A549 (cell line): Measurements from ENCODE around the gene JPT1. TPM values are rescaled to one million over a fixed set of nuclear protein-coding genes. Genes with fewer than 3 reads are reported as not detected.
A peak's percentile ranks its signal among the peaks of the same experiment; 100 is the strongest.

ENCODE experiments used
- BHLHE40 ChIP-seq: IDR thresholded peaks from 2 replicates; pipeline ENCODE4 v1.6.1; 2012; ENCODE audit warnings: low read depth, low read length, inconsistent platforms
- CBX2 ChIP-seq: fragments of 200-600 bp; sonication (generic); IDR thresholded peaks from 2 replicates; pipeline ENCODE4 v1.6.1; 2016; ENCODE audit warnings: low read depth, mild to moderate bottlenecking, borderline replicate concordance
- CEBPB ChIP-seq, 2 experiments: fragments of >200 bp in 1 of 2; sonication (Bioruptor Twin) in 1 of 2; formaldehyde crosslinking in 1 of 2; IDR thresholded peaks; 2 replicates each; pipeline ENCODE4 v1.6.1; 2012 to 2016
- CHD2 ChIP-seq: fragments of 150-350 bp; IDR thresholded peaks from 2 replicates; pipeline ENCODE4 v1.6.1; 2014; ENCODE audit warnings: low read length; ENCODE audit not compliant: partially characterized antibody
- CHD4 ChIP-seq: fragments of 200-600 bp; sonication (generic); IDR thresholded peaks from 2 replicates; pipeline ENCODE4 v1.6.1; 2016; ENCODE audit warnings: antibody characterized with exemption, mild to moderate bottlenecking, borderline replicate concordance
- EHF ChIP-seq: fragments of 250-450 bp; sonication (Bioruptor Pico); IDR thresholded peaks from 2 replicates; pipeline ENCODE4 v1.5.0; 2020; ENCODE audit warnings: mild to moderate bottlenecking
- EP300 ChIP-seq, 2 experiments: fragments of >200 bp; sonication (Bioruptor Twin); formaldehyde crosslinking; IDR thresholded peaks; 2 replicates in 1 of 2; 3 replicates in 1 of 2; pipeline ENCODE4 v1.6.1; 2016 to 2017
- ESRRA ChIP-seq: fragments of 150-350 bp; IDR thresholded peaks from 2 replicates; pipeline ENCODE4 v1.6.1; 2014; ENCODE audit warnings: mild to moderate bottlenecking, low read length, borderline replicate concordance
- FOXS1 ChIP-seq: fragments of 250-450 bp; sonication (Bioruptor Pico); IDR thresholded peaks from 2 replicates; pipeline ENCODE4 v1.5.0; 2020; ENCODE audit warnings: mild to moderate bottlenecking, moderate library complexity
- GATA3 ChIP-seq: IDR thresholded peaks from 2 replicates; pipeline ENCODE4 v1.6.1; 2012; ENCODE audit warnings: borderline replicate concordance
- HOXB13 ChIP-seq: fragments of 250-450 bp; sonication (Bioruptor Pico); IDR thresholded peaks from 2 replicates; pipeline ENCODE4 v1.5.0; 2020; ENCODE audit warnings: low read depth, mild to moderate bottlenecking, moderate library complexity
- JUN ChIP-seq, 2 experiments: fragments of >200 bp; sonication (Bioruptor Twin); formaldehyde crosslinking; IDR thresholded peaks; 2 replicates in 1 of 2; 3 replicates in 1 of 2; pipeline ENCODE4 v1.6.1; 2016 to 2017
- KDM1A ChIP-seq: fragments of 200-600 bp; sonication (generic); IDR thresholded peaks from 2 replicates; pipeline ENCODE4 v1.6.1; 2016; ENCODE audit warnings: low read depth, mild to moderate bottlenecking
- MAFK ChIP-seq: fragments of 450-650 bp; IDR thresholded peaks from 2 replicates; pipeline ENCODE4 v1.6.1; 2014; ENCODE audit not compliant: partially characterized antibody
- MYC ChIP-seq: IDR thresholded peaks from 2 replicates; pipeline ENCODE4 v1.6.1; 2012; ENCODE audit warnings: mild to moderate bottlenecking, inconsistent platforms, low read length, improper control_type of control experiment, borderline replicate concordance
- NFE2L2 ChIP-seq: fragments of 150-350 bp; conservative IDR thresholded peaks from 2 replicates; pipeline ENCODE4 v1.6.1; 2014; ENCODE audit warnings: low read length
- NR3C1 ChIP-seq: fragments of >200 bp; sonication (Bioruptor Twin); formaldehyde crosslinking; IDR thresholded peaks from 3 replicates; pipeline ENCODE4 v1.6.1; 2017
- PHF8 ChIP-seq: fragments of 200-600 bp; sonication (generic); IDR thresholded peaks from 2 replicates; pipeline ENCODE4 v1.6.1; 2016; ENCODE audit warnings: low read depth, mild to moderate bottlenecking, antibody characterized with exemption, moderate library complexity, borderline replicate concordance
- POLR2A ChIP-seq: IDR thresholded peaks from 2 replicates; pipeline ENCODE4 v1.6.1; 2012; ENCODE audit warnings: mild to moderate bottlenecking, low read length
- RAD21 ChIP-seq, 2 experiments: fragments of >200 bp in 1 of 2; sonication (Bioruptor Twin) in 1 of 2; formaldehyde crosslinking in 1 of 2; IDR thresholded peaks in 1 of 2; conservative IDR thresholded peaks in 1 of 2; 2 replicates in 1 of 2; 3 replicates in 1 of 2; pipeline ENCODE4 v1.6.1; 2012 to 2018; ENCODE audit warnings: inconsistent platforms in 1 of 2
- RARB ChIP-seq: fragments of 250-450 bp; sonication (Bioruptor Pico); IDR thresholded peaks from 2 replicates; pipeline ENCODE4 v1.8.0; 2021; ENCODE audit warnings: mild to moderate bottlenecking, moderate library complexity
- RCOR1 ChIP-seq: fragments of 150-350 bp; IDR thresholded peaks from 2 replicates; pipeline ENCODE4 v1.6.1; 2014; ENCODE audit warnings: antibody characterized with exemption, low read length, low read depth
- RFX5 ChIP-seq: fragments of 450-650 bp; IDR thresholded peaks from 2 replicates; pipeline ENCODE4 v1.7.1; 2014; ENCODE audit warnings: antibody characterized with exemption, mild to moderate bottlenecking, moderate library complexity
- RNF2 ChIP-seq: fragments of 200-600 bp; sonication (generic); IDR thresholded peaks from 2 replicates; pipeline ENCODE4 v1.6.1; 2016; ENCODE audit warnings: low read depth, mild to moderate bottlenecking, antibody characterized with exemption, moderate library complexity, borderline replicate concordance
- SMC3 ChIP-seq: fragments of >200 bp; sonication (Bioruptor Twin); formaldehyde crosslinking; IDR thresholded peaks from 3 replicates; pipeline ENCODE4 v1.6.1; 2018; ENCODE audit warnings: inconsistent platforms
- ZC3H11A ChIP-seq: fragments of 450-650 bp; IDR thresholded peaks from 2 replicates; pipeline ENCODE4 v1.6.1; 2014; ENCODE audit warnings: antibody characterized with exemption, mild to moderate bottlenecking
- ZFP36 ChIP-seq: fragments of 450-650 bp; IDR thresholded peaks from 2 replicates; pipeline ENCODE4 v1.6.1; 2014; ENCODE audit warnings: borderline replicate concordance; ENCODE audit not compliant: partially characterized antibody
- polyA plus RNA-seq, 4 experiments: library from polyadenylated mRNA; depleted of rRNA in 3 of 4; stranded (reverse); fragments of >200 nt; fragmentation: RNase III in 1 of 4; extraction: RNeasy Plus Mini Kit Qiagen cat#74134 plus additional on column Dnase treatment in 1 of 4; gene quantifications; 2 replicates in 3 of 4; 3 replicates in 1 of 4; pipeline ENCODE4 v1.2.3, GENCODE V29; 2011 to 2017
- TF ChIP-seq, protein P1 (sequence below): IDR thresholded peaks from 2 replicates; pipeline ENCODE4 v1.6.1; 2012
- TF ChIP-seq, protein P2 (sequence below): fragments of 450-650 bp; IDR thresholded peaks from 2 replicates; pipeline ENCODE4 v1.6.1; 2014; ENCODE audit warnings: antibody characterized with exemption
- TF ChIP-seq, protein P3 (sequence below): IDR thresholded peaks from 2 replicates; pipeline ENCODE4 v1.6.1; 2012
- TF ChIP-seq, protein P4 (sequence below): fragments of 250-450 bp; sonication (Bioruptor Pico); IDR thresholded peaks from 2 replicates; pipeline ENCODE4 v1.5.0; 2020; ENCODE audit warnings: low read depth, mild to moderate bottlenecking, moderate library complexity
- TF ChIP-seq, protein P5 (sequence below): IDR thresholded peaks from 2 replicates; pipeline ENCODE4 v1.6.1; 2012; ENCODE audit warnings: low read depth, borderline replicate concordance
- TF ChIP-seq, protein P6 (sequence below): fragments of >200 bp; sonication (Bioruptor Twin); formaldehyde crosslinking; IDR thresholded peaks from 3 replicates; pipeline ENCODE4 v1.6.1; 2016
- TF ChIP-seq, protein P7 (sequence below): fragments of >200 bp; sonication (Bioruptor Twin); formaldehyde crosslinking; IDR thresholded peaks from 3 replicates; pipeline ENCODE4 v1.5.1; 2016

Gene JPT1
- polyA plus RNA-seq, 2 of the 4 experiments (the other 2 are of a cell fraction), result 196 to 623 TPM

DNA sequence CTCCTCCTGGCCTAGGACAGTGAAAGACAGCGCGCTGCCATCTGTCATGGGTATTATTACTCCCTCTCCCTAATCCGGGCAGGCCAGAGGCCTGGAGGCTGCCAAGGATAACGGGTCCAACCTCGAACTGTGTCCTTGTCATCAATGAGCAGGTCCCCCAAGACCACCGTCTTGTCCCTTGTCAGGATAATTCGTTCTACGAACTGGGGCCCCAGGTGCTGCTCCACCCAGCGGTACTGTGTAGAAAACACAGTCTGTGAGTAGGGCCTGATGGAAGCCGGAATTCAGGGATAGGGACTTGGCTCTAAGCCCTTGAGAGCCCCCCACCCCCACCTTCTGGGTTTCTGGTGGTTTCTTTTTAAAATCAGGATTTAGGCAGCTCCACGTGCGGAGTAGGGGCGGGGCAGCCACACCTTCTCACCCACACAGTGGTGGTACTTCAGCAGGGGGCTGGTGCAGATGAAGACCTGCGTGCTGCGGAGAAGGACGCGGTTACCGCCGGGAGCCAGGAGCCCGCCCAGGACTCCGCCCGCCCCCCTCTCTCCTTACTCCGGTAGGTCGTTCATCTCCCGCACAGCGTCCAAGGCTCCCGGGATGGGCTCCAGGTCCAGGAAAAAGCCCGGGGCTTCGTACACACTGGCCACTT is 23.6 kb downstream of the JPT1 start (continued):
- TF ChIP-seq, protein P1, sequence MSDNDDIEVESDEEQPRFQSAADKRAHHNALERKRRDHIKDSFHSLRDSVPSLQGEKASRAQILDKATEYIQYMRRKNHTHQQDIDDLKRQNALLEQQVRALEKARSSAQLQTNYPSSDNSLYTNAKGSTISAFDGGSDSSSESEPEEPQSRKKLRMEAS, result peak; percentile 46; the same call in 1 of the 2 replicates
- TF ChIP-seq RFX5 (no peak), EHF (CRISPR knock-in tag) (no peak), ZFP36 (no peak), RCOR1 (no peak), MAFK (no peak), CEBPB (IDR thresholded peaks at IDR 0.05) (no peak), GATA3 (0 out of 2 replicates have a peak, but pooled peaks have one; percentile 12), ZC3H11A (no peak), RNF2 (no peak), POLR2A (peak; percentile 23; the same call in 1 of the 2 replicates), EP300 (IDR thresholded peaks at IDR 0.05) (no peak), FOXS1 (CRISPR knock-in tag) (no peak), HOXB13 (CRISPR knock-in tag) (no peak), JUN (IDR thresholded peaks at IDR 0.05) (0 out of 5 replicates have a peak, but pooled peaks of 1 of the 2 experiments have one; percentile 3), CHD2 (no peak), RAD21 (conservative IDR thresholded peaks at IDR 0.05 in 1 of 2, IDR thresholded peaks at IDR 0.05 in 1 of 2) (peak; percentile 48 to 55), CBX2 (no peak), ESRRA (no peak), SMC3 (peak; percentile 73), RARB (CRISPR knock-in tag) (no peak), NFE2L2 (no peak), CHD4 (no peak), BHLHE40 (no peak), NR3C1 (no peak), PHF8 (no peak), KDM1A (no peak), MYC (peak; percentile 58; the same call in 1 of the 2 replicates)
- TF ChIP-seq, protein P2, sequence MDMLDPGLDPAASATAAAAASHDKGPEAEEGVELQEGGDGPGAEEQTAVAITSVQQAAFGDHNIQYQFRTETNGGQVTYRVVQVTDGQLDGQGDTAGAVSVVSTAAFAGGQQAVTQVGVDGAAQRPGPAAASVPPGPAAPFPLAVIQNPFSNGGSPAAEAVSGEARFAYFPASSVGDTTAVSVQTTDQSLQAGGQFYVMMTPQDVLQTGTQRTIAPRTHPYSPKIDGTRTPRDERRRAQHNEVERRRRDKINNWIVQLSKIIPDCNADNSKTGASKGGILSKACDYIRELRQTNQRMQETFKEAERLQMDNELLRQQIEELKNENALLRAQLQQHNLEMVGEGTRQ, result no peak
- TF ChIP-seq, protein P3, sequence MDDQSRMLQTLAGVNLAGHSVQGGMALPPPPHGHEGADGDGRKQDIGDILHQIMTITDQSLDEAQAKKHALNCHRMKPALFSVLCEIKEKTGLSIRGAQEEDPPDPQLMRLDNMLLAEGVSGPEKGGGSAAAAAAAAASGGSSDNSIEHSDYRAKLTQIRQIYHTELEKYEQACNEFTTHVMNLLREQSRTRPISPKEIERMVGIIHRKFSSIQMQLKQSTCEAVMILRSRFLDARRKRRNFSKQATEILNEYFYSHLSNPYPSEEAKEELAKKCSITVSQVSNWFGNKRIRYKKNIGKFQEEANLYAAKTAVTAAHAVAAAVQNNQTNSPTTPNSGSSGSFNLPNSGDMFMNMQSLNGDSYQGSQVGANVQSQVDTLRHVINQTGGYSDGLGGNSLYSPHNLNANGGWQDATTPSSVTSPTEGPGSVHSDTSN, result peak; percentile 14; the same call in 1 of the 2 replicates
- TF ChIP-seq, protein P4, sequence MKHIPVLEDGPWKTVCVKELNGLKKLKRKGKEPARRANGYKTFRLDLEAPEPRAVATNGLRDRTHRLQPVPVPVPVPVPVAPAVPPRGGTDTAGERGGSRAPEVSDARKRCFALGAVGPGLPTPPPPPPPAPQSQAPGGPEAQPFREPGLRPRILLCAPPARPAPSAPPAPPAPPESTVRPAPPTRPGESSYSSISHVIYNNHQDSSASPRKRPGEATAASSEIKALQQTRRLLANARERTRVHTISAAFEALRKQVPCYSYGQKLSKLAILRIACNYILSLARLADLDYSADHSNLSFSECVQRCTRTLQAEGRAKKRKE (CRISPR knock-in tag), result no peak
- TF ChIP-seq, protein P5, sequence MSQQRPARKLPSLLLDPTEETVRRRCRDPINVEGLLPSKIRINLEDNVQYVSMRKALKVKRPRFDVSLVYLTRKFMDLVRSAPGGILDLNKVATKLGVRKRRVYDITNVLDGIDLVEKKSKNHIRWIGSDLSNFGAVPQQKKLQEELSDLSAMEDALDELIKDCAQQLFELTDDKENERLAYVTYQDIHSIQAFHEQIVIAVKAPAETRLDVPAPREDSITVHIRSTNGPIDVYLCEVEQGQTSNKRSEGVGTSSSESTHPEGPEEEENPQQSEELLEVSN, result no peak
- TF ChIP-seq, protein P6, sequence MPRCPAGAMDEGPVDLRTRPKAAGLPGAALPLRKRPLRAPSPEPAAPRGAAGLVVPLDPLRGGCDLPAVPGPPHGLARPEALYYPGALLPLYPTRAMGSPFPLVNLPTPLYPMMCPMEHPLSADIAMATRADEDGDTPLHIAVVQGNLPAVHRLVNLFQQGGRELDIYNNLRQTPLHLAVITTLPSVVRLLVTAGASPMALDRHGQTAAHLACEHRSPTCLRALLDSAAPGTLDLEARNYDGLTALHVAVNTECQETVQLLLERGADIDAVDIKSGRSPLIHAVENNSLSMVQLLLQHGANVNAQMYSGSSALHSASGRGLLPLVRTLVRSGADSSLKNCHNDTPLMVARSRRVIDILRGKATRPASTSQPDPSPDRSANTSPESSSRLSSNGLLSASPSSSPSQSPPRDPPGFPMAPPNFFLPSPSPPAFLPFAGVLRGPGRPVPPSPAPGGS, result no peak
- TF ChIP-seq, protein P7, sequence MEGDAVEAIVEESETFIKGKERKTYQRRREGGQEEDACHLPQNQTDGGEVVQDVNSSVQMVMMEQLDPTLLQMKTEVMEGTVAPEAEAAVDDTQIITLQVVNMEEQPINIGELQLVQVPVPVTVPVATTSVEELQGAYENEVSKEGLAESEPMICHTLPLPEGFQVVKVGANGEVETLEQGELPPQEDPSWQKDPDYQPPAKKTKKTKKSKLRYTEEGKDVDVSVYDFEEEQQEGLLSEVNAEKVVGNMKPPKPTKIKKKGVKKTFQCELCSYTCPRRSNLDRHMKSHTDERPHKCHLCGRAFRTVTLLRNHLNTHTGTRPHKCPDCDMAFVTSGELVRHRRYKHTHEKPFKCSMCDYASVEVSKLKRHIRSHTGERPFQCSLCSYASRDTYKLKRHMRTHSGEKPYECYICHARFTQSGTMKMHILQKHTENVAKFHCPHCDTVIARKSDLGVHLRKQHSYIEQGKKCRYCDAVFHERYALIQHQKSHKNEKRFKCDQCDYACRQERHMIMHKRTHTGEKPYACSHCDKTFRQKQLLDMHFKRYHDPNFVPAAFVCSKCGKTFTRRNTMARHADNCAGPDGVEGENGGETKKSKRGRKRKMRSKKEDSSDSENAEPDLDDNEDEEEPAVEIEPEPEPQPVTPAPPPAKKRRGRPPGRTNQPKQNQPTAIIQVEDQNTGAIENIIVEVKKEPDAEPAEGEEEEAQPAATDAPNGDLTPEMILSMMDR, result peak; percentile 64
